ENCODE data around the gene ENO2. TPM values are rescaled to one million over a fixed set of nuclear protein-coding genes. Genes with fewer than 3 reads are reported as not detected.

ENO2 gene
- total RNA-seq, 1 donor from 2014 or later: 33.7 TPM

Other genes starting within 250 kb of the ENO2 start
- gene ZNF384, start 225.2 kb upstream of the ENO2 start, total RNA-seq: 34.0 and 36.6 TPM in 2 replicates
- 0.07 and 0.13 TPM in 2 replicates for gene PIANP, start 213.8 kb upstream of the ENO2 start, total RNA-seq
- 65.2 and 69.1 TPM in 2 replicates for gene COPS7A, start 190.5 kb upstream of the ENO2 start, total RNA-seq
- gene MLF2, start 161.4 kb upstream of the ENO2 start, total RNA-seq: 190 and 216 TPM in 2 replicates
- 169 and 193 TPM in 2 replicates for gene PTMS, start 148.2 kb upstream of the ENO2 start, total RNA-seq
- not detected in 2 replicates for gene LAG3, start 142.1 kb upstream of the ENO2 start, total RNA-seq
- gene CD4, start 125.1 kb upstream of the ENO2 start, total RNA-seq: 0.08 TPM in 1 of 2 replicates, not detected in the other
- gene GPR162, start 92.8 kb upstream of the ENO2 start, total RNA-seq: 0.21 and 0.75 TPM in 2 replicates
- gene P3H3, start 86.2 kb upstream of the ENO2 start, total RNA-seq: 21.8 and 27.7 TPM in 2 replicates
- gene GNB3, start 73.7 kb upstream of the ENO2 start, total RNA-seq: 0.34 and 0.38 TPM in 2 replicates
- 5.8 and 8.3 TPM in 2 replicates for gene CDCA3, start 63.3 kb upstream of the ENO2 start, total RNA-seq
- gene USP5, start 62.4 kb upstream of the ENO2 start, total RNA-seq: 70.1 and 77.2 TPM in 2 replicates
- 499 and 519 TPM in 2 replicates for gene TPI1, start 47.0 kb upstream of the ENO2 start, total RNA-seq
- gene SPSB2, start 41.3 kb upstream of the ENO2 start, total RNA-seq: 10.1 and 11.9 TPM in 2 replicates
- gene LRRC23, start 9.8 kb upstream of the ENO2 start, total RNA-seq: 11.6 and 12.8 TPM in 2 replicates
- gene ATN1, start 13.4 kb downstream of the ENO2 start, total RNA-seq: 32.7 and 38.6 TPM in 2 replicates
- gene RNU7-1, start 29.2 kb downstream of the ENO2 start, total RNA-seq: not detected in 2 replicates
- 216 and 236 TPM in 2 replicates for gene C12orf57, start 29.4 kb downstream of the ENO2 start, total RNA-seq
- 17.0 and 31.3 TPM in 2 replicates for gene PTPN6, start 36.8 kb downstream of the ENO2 start, total RNA-seq
- gene PHB2, start 56.1 kb downstream of the ENO2 start, total RNA-seq: 360 and 474 TPM in 2 replicates
- gene EMG1, start 56.3 kb downstream of the ENO2 start, total RNA-seq: 32.4 and 33.3 TPM in 2 replicates
- 11.8 and 12.5 TPM in 2 replicates for gene LPCAT3, start 103.9 kb downstream of the ENO2 start, total RNA-seq
- gene C1S, start 146.1 kb downstream of the ENO2 start, total RNA-seq: 2.8 and 4.0 TPM in 2 replicates
- gene C1R, start 177.9 kb downstream of the ENO2 start, total RNA-seq: 7.5 and 13.5 TPM in 2 replicates
- 26.6 and 29.6 TPM in 2 replicates for gene C1RL, start 194.6 kb downstream of the ENO2 start, total RNA-seq
- gene RBP5, start 214.3 kb downstream of the ENO2 start, total RNA-seq: 0.27 TPM in 1 of 2 replicates, not detected in the other
- 61.3 and 85.6 TPM in 2 replicates for gene CLSTN3, start 215.8 kb downstream of the ENO2 start, total RNA-seq

All from kidney epithelial cell (primary cell).